Right lobe of liver (tissue), 4 donors: ENCODE results near the gene GLIS1.

ENCODE experiments used
- POLR2A ChIP-seq: fragments of 450-650 bp; IDR thresholded peaks from one replicate; pipeline ENCODE4 v1.6.1; 2017; ENCODE audit warnings: antibody characterized with exemption, mild to moderate bottlenecking
- TF ChIP-seq, protein P1 (sequence below), 4 donors: fragments of 200-600 bp in 3 of 4; fragments of 450-650 bp in 1 of 4; IDR thresholded peaks; one replicate each; pipeline versions ENCODE4 v1.5.1 to v1.8.0; 2016 to 2022; ENCODE audit warnings: antibody characterized with exemption in 4 of 4, mild to moderate bottlenecking in 2 of 4
- donor health status: DM: no; HTN: no; CAD: no.
- donor health status: DM: no; HTN: no; CAD: no.
- donor health status: DM: no; HTN: yes; CAD: no.

DNA sequence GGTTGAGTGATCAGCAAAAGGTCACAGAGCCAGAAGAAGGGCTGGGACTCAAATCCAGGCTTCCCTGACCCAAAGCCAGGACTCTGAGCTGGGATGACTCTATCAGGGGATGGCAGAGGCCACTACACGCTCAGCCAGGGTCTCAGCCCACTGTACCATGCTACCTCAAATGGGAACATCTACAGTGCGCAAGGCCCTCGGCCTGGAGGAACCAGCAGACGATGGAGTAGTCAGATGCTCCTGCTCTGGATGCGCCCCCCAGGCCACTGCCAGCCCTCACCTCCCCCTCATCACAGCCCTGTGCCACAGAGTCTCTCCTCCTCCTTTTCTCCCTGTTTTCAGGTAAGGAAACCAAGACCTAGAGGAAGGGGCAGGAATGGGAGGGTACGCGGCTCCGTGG is 39.0 kb downstream of the GLIS1 start:
- TF ChIP-seq, protein P1, sequence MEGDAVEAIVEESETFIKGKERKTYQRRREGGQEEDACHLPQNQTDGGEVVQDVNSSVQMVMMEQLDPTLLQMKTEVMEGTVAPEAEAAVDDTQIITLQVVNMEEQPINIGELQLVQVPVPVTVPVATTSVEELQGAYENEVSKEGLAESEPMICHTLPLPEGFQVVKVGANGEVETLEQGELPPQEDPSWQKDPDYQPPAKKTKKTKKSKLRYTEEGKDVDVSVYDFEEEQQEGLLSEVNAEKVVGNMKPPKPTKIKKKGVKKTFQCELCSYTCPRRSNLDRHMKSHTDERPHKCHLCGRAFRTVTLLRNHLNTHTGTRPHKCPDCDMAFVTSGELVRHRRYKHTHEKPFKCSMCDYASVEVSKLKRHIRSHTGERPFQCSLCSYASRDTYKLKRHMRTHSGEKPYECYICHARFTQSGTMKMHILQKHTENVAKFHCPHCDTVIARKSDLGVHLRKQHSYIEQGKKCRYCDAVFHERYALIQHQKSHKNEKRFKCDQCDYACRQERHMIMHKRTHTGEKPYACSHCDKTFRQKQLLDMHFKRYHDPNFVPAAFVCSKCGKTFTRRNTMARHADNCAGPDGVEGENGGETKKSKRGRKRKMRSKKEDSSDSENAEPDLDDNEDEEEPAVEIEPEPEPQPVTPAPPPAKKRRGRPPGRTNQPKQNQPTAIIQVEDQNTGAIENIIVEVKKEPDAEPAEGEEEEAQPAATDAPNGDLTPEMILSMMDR (IDR thresholded peaks at IDR 0.05): no peak
- TF ChIP-seq POLR2A: no peak
